Calu3 (cell line): Measurements from ENCODE around the gene NGF. TPM values are rescaled to one million over a fixed set of nuclear protein-coding genes. Genes with fewer than 3 reads are reported as not detected.

Experiments used
- BruUV-seq: library from RNA; stranded (reverse); fragments of 400-500 nt; replicated peaks from 2 replicates; lab custom pipeline; 2021; lab: Mats Ljungman, UMichigan
- CTCF ChIA-PET: fragments of 300-600 bp; sonication (Branson Sonifier 250); formaldehyde crosslinking; loops from one replicate; lab custom pipeline; 2022; ENCODE audit warnings: antibody characterized with exemption; lab: Charles Lee
- DNase-seq: peaks from one replicate; pipeline ENCODE4 v3.0.0; 2022
- H3K27ac Mint-ChIP-seq: one replicate; pipeline ENCODE4 v1.8.0; 2022; ENCODE audit warnings: mixed read lengths; ENCODE audit not compliant: unreplicated experiment
- H3K27me3 Mint-ChIP-seq: one replicate; pipeline ENCODE4 v1.8.0; 2022; ENCODE audit warnings: mixed read lengths; ENCODE audit not compliant: unreplicated experiment
- H3K36me3 Mint-ChIP-seq: one replicate; pipeline ENCODE4 v1.8.0; 2022; ENCODE audit warnings: mild to moderate bottlenecking, moderate library complexity, mixed read lengths; ENCODE audit not compliant: insufficient read depth, unreplicated experiment
- H3K4me1 Mint-ChIP-seq: one replicate; pipeline ENCODE4 v1.8.0; 2022; ENCODE audit warnings: mild to moderate bottlenecking, low read depth, mixed read lengths; ENCODE audit not compliant: unreplicated experiment
- H3K4me3 Mint-ChIP-seq: one replicate; pipeline ENCODE4 v1.8.0; 2022; ENCODE audit warnings: mild to moderate bottlenecking, low read depth, moderate library complexity, mixed read lengths; ENCODE audit not compliant: unreplicated experiment
- H3K9me3 Mint-ChIP-seq: one replicate; pipeline ENCODE4 v1.8.0; 2022; ENCODE audit warnings: low read depth, mixed read lengths; ENCODE audit not compliant: unreplicated experiment
- CTCF ChIP-seq: fragments of 200-600 bp; IDR thresholded peaks from one replicate; pipeline ENCODE4 v1.8.0; 2022; ENCODE audit warnings: antibody characterized with exemption; ENCODE audit not compliant: unreplicated experiment
- intact Hi-C: fragments of 100-400 bp; cut with micrococcal nuclease; formaldehyde crosslinking; loops from one replicate; pipeline ENCODE4 v1.10.0; 2022; ENCODE audit not compliant: unreplicated experiment
- total RNA-seq: library from RNA; stranded (reverse); gene quantifications from 2 replicates; pipeline ENCODE4 v1.2.3, GENCODE V29; 2022

Gene NGF
- total RNA-seq, 1 experiment from 2014 or later = not detected

DNA sequence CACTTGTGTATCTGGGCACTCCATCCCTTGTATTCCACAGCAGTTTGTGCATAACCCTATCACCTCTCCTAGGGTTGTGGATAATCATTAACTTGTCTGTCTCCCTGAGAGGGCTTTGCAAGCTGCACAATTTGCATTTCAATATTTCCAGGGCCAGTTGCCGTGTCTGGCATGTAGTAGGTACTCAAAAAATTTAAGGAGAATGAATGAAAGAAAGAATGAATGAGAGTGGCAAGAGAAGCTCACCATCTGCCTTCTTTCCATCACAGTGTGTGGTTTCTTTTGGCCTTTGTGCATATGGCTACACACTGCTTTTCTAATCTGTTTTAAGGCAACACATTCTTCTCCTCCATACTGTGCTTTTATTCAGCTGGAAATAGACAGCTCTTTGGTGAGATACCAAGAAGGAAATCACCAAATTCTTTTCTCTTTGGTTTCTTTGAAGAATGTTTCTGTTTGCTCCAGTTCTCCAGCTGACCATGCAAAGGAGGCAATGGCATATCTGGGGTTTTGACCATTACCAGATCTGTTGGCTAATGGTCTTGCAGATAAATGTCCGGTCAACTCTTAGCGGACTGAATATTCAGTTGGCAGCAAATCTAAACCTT is 49.4 kb downstream of the NGF start:
- intact Hi-C loops = no loop called here
- BruUV-seq = no TSS peak
- Mint-ChIP-seq H3K27me3 (peaks cover 76% of the 10 kb centered on the region), H3K9me3 (peaks cover 5% of the 10 kb centered on the region), H3K27ac (no peak overlapping the region), H3K4me1 (no peaks in the 10 kb centered on the region), H3K4me3 (no peak overlapping the region), H3K36me3 (no peaks in the 10 kb centered on the region)
- TF ChIP-seq CTCF = no peak
- CTCF ChIA-PET = no interaction called here
- no peak for DNase-seq

GRCh38 chr1:115286431-115287205 is 51.4 kb downstream of the NGF start:
- intact Hi-C loops = no loop called here
- H3K27ac Mint-ChIP-seq = no peak overlapping the region
- peaks cover 86% of the 10 kb centered on the region for H3K27me3 Mint-ChIP-seq
- CTCF ChIA-PET = no interaction called here
- H3K9me3 Mint-ChIP-seq = peaks cover 5% of the 10 kb centered on the region
- DNase-seq = no peak
- no TSS peak for BruUV-seq
- no peaks in the 10 kb centered on the region for H3K36me3 Mint-ChIP-seq
- H3K4me1 Mint-ChIP-seq = no peaks in the 10 kb centered on the region
- TF ChIP-seq CTCF = no peak
- no peak overlapping the region for H3K4me3 Mint-ChIP-seq

- Mint-ChIP-seq H3K27me3 (peaks cover 75% of the 10 kb centered on the region), H3K9me3 (no peaks in the 10 kb centered on the region), H3K27ac (no peak overlapping the region), H3K4me3 (no peak overlapping the region), H3K36me3 (no peaks in the 10 kb centered on the region), H3K4me1 (no peaks in the 10 kb centered on the region)
- TF ChIP-seq CTCF = no peak
- CTCF ChIA-PET = no interaction called here
- no TSS peak for BruUV-seq
- intact Hi-C loops = no loop called here
- DNase-seq = no peak
These were observed 53.8 kb downstream of the NGF start for GRCh38 chr1:115284209-115284608.

- no peaks in the 10 kb centered on the region for H3K36me3 Mint-ChIP-seq
- intact Hi-C loops = no loop called here
- peaks cover 75% of the 10 kb centered on the region for H3K27me3 Mint-ChIP-seq
- CTCF ChIA-PET = no interaction called here
- H3K27ac Mint-ChIP-seq = no peak overlapping the region
- no peaks in the 10 kb centered on the region for H3K9me3 Mint-ChIP-seq
- H3K4me1 Mint-ChIP-seq = no peaks in the 10 kb centered on the region
- DNase-seq = no peak
- no peak for TF ChIP-seq CTCF
- BruUV-seq = no TSS peak
- no peak overlapping the region for H3K4me3 Mint-ChIP-seq
These were observed 54.3 kb downstream of the NGF start for GRCh38 chr1:115283681-115284146.
